GM21825 (cell line): ENCODE measurements around the gene PIP5K1B.
A peak's percentile ranks its signal among the peaks of the same experiment; 100 is the strongest.
"Not testable (repeated sequence)": the region's sequence is repeated elsewhere in the genome, so short reads cannot be mapped to it uniquely, and the experiment has no call there.

Experiments
- ATAC-seq: cut with Tn5 transposase; IDR thresholded peaks from one replicate; pipeline ENCODE4 v1.9.1; 2021; ENCODE audit warnings: mild to moderate bottlenecking, moderate library complexity; ENCODE audit not compliant: unreplicated experiment

PIP5K1B gene

DNA sequence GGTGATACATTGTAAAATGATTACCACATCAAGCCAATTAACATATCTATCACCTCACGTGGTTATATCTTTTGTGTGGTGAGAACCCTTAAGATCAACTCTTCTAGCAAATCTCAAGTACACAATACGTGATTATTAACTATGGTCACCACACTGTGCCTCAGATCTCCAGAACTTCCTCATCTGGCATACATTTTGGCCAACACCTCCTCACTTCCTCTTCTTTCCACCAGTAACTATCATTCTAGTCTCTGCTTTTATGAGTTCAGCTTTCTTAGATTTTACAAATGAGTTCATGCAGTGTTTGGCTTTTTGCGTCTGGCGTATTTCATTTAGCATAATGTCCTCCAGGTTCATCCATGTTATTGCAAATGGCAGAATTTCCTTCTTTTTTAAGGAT lies 273.0 kb downstream of the PIP5K1B start:
- no peak for ATAC-seq

DNA sequence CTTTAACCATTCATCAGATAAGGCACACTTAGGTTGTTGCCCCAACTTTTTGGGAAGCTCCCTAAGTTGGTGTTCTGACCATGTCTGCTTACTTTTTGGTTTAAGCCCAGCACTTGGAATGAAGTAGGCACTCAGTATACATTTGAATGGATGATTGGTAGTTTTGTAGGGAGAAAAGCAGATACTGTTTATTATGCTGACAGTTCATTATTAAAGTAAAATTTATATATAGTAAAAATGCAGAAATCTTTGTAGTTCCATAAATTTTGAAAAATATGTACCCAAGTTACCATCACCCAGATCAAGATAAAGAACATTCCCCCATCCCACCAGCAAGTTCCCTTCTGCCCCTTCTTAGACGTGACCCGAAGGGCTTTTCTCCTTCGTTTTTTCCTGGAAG lies 273.5 kb downstream of the PIP5K1B start:
- no peak for ATAC-seq

DNA sequence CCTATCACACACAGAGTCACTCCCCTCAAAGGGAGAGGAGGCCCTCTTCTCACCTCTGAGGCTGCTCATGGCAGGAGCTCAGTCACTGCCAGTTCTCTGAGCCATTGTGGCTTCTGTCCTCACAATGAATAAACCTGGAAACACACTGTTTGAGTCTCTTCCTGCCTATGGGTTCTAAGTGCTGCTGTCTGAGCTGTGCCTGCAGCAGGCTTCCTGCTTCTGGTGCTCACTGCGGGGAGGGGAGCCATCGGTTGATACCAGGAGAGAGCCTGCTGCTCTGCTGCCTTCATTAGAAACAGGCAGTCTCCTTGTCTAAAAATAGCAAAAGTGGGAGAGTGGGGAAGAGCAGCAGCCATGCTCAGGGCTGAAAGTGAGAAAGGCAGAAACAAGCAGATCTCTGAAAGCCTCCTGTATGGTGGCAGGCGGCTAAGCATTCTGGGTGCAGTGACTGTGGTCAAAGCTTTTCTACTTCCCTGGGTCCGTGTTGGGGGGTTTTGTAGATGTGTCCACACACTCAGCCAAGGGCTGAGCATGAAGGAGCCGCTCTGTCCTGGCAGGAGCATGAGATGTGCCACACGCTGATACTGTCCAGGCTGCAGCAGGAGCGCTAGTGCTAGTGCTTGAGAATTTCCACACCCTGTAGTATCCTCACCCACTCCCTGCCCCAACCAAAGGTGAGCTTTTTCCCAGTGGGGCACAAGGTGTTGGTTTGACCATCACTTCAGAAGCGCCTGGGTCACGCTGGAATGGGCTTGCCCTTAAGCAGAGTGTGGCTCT lies 274.7 kb downstream of the PIP5K1B start:
- ATAC-seq: no peak

DNA sequence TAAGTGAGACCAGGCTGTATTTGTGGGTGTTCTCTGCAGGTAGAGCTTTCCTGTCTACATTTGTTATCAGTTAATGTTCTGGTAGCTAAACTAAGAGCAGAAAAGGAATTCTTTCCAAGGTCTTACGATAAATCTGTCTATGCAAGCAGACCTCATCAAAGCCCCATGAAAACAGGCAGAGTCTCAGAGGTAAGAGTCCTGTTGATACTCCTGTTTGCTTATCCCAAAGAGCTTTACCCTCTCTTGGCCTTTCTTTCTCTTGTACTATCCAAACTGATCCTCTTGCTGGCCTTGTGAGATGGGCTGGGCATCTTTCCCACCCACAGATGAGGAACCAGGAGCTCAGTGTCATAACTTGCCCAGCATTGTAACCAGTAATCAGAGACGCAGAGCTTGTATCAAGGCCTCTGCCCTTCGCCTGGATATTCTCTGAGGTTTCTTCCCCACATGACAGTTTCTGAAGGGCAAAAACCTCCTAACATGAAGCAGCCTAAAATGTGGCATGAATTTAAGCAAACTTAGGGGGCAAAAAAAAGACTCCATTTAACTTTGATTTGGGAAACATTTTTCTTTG lies 275.4 kb downstream of the PIP5K1B start:
- ATAC-seq: no peak

DNA sequence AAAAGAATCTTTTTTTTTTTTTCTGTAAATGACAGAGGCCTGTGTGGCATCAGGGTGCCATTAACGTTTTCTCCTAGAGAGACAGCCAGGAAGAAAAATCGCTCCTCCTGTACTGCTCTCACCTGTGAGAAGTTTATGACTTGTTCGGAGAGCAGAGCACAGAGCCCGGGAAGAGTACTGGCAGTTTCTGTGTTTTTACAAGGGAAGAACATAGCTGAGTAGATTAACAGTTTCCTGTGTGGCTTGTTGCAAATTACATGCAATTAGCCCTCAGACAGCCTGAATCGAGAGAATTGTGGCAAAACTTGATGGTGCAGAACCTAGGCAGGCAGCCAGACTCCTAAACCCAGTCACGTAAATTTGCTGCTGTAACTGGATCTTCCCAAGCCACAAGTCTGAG lies 276.7 kb downstream of the PIP5K1B start:
- ATAC-seq: peak; percentile 48

DNA sequence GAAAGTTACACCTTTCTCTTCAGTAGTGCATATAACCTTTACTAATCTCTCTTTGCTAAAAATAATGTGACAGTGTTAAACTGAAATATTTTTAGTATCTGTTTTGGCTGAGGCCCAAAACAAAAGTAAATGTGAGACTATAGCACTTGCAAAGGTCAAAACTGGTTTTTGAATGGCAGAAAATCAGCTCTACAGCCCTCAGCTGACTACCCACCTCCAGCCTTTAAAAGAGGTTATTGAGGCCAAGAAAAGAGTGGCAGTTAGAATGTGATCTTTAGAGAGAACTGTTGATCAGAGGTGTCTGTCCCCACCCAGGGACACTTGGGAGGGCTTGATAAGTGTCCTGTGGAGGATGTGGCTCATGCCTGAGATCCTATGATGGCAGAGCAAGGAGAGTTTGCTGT lies 278.0 kb downstream of the PIP5K1B start:
- ATAC-seq: no peak

DNA sequence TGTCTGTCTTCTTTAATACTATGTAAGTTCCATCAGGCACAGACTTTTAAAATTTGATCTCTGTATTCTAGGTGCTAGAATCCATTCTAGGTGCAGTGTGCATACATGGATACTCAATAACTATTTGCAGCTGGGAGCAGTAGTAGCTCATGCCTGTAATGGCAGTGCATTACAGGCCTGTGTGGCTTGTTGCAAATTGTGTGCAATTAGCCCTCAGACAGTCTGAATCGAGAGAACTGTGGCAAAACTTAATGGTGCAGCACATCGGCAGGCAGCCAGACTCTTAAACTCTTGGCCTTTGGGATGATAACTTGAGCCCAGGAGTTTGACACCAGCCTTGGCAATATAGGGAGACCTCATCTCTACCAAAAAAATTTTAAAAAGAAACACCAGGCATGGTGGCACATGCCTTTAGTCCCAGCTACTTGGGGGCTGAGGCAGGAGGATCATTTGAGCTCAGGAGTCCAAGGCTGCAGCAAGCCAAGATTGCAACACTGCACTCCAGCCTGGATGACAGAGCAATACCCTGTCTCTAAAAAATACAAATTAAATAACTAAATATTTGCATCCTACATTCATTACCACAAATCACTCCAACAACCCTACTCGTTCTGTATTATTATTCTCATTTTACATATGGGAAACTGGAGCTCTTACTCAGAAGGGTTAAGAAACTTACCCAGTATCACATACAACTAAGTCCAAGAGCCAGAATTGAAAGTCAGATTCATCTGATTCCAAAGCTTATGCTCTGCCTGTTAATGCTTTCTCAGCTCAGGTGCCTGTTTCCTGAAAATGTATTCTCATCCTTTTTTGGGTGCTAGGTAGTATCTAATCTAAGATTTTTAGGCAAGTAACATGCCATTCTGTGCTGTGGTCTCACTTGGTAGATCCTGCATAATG lies 278.7 kb downstream of the PIP5K1B start:
- no peak for ATAC-seq

DNA sequence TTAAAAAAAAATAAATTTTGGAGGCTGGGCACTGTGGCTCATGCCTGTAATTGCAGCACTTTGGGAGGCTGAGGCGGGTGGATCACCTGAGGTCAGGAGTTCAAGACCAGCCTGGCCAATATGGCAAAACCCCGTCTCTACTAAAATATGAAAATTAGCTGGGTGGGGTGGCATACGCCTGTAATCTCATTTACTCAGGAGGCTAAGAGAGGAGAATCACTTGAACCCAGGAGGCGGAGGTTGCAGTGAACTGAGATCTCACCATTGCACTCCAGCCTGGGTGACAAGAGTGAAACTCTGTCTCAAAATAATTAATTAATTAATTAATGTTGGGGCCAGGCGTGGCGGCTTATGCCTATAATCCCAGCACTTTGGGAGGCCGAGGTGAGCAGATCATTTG lies 281.9 kb downstream of the PIP5K1B start:
- not testable (repeated sequence) for ATAC-seq

DNA sequence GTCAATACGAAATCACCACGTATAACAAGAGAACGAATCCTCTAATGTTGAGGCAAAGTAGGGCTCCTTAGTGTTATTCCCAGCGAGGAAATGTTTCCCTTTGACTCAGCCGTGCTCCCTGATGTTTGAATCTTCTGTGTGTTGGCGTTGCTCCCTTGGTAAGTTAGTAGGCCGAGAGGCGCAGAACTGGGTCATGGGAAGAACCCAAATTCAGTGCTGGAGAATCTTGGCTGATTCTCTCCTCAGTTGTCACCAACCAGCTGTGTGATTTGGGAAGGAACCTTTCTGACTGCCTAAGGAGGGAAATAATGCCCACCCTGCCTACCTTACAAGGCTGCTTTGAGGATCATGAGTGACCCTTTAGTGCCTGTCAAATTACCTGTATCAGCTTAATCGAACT lies 286.4 kb downstream of the PIP5K1B start:
- no peak for ATAC-seq

DNA sequence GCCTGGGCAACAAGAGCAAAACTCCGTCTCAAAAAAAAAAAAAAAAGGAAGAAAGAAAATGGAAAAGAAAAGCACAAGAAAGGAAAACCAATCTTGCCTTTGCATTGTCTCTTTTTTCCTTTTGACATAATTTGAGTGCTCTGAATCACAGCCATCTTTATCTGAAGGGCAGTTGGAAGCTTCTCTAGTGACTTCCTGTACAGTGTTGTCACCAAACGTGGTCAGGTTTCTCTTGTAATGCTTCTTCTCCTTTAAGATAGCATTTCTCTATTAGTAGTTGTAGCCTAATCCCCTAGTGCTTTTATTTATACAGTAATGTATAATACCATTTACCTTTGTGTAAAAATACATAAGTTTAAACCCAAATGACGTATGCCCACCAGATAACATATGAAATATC lies 290.7 kb downstream of the PIP5K1B start:
- no peak for ATAC-seq

DNA sequence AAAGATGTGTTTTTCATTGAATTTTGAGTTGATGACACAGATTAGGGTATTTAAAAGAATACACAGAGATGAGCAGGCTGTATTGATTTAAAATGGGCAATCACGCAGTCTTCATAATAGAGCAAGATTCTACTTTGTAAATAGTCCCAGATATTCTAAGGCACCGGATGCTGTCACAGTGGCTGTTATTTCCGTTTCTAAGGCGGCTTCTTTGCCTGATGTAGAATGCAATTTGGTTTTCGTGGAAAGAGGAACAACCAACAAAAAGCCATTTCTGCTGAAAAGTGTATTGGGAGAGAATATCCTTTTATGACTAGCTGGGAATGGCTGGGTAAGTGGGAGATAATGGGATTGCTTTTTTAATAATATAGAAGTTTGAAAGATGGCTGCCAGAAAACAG lies 291.4 kb downstream of the PIP5K1B start:
- no peak for ATAC-seq

DNA sequence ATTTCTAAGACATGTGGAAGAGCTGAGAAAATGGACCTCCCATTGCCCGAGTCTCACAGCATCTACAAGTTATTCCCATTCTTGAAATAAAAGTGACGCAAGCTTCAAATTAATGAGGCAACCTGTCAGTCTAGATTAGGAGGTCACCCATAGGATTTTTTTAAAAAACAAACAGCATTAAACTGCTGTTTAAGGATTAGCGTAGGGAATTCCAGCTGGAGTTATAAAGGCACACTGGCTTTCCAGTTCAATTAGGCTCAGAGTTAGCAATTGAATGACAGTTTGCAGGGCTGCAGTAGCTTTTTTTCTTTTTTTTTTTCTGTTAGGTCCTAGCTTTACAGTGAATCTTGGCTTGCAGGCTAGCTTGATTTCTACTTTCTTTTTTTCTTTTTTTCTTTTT lies 292.6 kb downstream of the PIP5K1B start:
- no peak for ATAC-seq

DNA sequence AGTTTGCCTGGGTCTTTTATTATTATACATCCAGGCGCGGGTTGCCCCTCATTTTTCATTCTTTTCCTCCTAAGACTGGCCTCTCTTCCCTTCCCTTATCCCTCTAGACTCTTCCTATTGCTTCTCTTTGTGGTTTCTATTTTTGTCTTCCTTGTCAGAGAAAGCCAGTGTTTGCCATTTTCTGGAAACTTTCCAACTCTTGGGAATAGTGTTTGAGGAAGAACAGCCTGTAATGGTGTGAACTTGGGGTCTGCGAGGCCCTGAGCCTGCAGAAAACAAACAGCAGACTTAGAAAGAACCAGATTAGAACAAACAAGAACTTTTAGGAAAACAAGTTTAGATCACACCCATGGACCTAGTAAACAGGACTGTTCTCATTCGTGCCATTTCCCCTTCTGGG lies 293.3 kb downstream of the PIP5K1B start:
- no peak for ATAC-seq

DNA sequence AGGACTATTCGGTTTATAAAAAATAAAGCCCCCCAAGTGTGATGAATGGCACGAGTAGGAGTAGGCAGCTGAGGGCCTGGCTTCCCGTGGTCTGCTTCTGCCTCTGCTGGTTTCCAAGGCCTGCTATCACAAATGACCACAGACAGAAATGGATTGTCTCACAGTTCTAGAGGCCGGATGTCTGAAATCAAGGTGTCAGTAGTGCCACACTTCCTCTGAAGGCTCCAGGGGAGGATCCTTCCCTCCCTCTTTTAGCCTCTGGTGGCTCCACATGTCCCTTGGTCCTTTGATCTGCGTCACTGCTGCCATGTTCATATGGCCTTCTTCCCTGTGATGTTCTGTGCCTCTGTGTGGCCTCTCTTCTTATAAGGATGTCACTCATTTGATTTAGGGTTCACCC lies 293.8 kb downstream of the PIP5K1B start:
- ATAC-seq: no peak

DNA sequence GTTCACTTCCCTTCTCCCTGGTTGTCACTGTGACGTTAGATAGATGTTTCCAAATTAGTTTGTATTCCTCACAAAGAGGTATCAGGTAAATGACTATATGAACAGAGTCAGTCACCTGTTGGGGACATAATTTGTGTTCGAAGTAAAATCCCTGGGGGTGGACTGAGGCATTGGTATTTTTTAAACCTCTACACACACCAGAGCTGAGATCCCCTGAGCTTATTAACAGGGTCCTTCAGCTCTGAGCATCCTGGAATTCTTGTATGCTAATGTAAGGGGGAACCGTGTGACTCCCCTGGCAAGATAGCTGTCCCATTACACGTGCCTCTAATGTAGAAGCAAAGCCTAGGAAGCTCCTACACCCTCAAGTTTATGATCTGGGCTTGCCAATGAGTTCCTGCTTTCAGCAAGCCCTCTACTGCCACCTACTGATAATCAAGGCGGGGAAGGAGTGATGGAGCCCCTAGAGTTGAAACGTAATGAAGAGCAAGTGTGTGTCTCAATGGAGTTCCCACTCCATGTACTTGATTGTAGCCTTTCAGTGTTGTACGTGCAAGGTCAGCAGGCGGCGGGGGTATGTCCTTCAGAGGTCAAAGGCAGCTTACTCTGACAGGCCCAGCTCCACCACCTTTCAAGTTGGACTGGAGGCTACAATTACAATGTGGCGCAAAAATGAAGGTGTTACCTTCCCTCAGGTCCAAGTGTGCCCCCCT lies 294.5 kb downstream of the PIP5K1B start:
- peak; percentile 81 for ATAC-seq

DNA sequence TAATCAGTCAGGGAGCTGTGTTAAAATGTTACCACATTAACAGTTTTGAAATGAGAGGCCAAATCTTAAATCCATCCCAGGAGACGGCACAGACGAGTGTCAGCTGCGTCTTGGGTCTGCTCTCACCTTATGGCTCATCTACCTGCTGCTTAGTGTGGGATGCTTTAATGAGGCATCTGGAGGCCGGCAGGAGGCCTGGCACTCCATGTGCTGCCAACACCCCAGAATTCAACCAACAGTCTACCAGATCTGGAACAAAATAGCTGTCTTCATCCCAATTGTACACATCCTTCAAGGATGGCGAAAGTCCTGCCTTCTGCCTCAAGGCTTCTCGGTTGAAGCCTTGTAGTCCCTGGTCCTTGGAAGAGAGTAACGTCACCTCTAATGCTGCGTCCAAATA lies 296.9 kb downstream of the PIP5K1B start:
- no peak for ATAC-seq

DNA sequence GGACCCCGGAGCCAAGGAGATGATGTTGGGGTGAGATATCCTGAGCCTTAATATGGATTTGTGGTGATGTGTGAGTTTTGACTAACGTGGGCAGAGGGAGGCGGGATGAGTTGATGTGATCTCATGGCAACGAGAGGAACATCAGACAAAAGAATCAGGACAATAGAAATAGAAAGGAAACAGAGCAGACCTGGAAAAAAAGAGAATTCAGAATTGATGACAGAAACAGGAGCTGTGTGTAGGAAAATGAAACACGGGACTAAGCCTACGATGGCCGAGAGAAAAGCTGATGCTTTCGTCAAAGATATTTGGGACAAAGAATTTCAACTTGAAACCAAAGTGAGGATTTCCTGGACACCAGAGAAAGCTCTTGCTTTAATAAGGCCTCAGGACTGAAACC lies 298.0 kb downstream of the PIP5K1B start:
- no peak for ATAC-seq

DNA sequence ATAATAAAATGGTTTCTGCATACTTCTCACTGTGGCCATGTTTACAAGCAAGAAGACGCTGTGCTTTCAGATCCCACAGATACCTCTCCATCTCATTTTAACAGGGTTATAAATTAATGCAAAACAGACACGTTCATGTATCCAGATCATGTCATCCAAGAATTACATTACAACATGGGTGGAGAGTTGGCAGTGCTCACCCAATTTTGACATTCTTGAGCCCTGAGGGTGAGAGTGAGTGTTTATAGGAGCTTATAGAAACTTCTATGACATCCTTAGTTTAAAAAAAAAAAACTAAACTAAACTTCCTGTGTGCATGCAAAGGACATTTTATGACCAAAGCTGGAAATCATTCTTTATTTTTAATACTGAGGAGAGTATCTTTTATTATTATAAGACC lies 299.8 kb downstream of the PIP5K1B start:
- ATAC-seq: no peak

DNA sequence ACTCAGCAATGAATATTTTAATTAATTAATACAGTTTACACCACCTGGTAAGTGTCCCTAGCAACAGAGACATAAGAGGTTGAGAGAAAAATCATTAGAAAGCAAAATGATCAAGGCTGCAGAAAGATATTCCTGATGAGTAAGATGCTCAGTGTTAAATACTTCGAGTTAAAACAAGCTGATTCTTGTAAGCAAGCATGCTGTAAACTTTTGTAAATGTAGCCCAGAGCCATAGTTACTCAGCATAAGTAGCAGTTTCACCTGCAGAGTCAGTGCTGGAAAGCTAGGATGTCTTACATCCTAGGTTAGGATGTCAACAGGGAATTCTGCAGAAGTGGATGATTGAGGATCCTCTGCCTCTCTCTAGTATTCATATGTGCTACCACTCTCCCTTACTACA lies 304.7 kb downstream of the PIP5K1B start:
- ATAC-seq: no peak

DNA sequence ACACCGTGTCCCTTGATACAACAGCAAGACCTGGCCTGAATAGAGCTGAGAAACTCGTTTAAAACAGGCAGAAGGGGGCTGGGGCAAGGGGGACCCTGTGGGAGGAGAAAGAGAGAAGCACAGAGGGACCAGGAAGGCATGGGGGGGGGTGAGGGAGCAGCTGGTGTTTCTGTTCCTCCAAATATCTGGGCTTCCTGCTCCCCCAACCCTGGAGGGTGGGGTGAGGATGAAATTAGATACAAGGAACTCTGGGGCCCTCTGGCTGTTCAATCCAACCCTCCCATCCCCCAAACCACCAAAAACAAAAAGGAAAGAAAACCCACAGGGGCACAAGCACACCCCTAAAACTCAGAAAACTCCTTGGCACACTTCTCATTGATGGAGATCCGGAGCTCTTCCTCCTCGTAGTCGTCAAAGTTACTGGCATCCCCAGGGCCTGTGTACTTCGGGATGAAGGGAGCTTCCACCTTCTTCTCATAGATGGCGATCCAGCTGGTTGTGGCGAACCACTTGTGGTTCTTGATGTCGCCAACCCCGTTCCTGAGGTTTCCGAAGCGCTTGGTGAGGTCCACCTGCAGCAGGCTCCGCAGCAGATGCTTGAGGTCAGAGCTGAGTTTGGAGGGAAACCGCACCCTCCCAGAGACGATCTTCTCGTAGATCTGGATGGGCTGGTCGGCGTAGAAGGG lies 307.8 kb downstream of the PIP5K1B start:
- no peak for ATAC-seq

DNA sequence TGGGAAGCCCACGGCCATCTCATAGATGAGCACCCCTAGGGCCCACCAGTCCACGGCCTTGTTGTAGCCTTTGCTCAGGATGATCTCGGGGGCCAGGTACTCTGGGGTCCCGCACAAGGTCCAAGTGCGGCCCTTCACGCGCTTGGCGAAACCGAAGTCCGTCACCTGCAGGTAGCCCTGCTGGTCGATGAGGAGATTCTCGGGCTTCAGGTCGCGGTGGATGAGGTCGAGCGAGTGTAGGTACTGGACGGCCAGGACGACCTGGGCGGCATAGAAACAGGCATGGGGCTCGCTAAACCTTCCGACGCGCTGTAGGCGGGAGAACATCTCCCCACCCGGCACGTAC lies 308.3 kb downstream of the PIP5K1B start:
- ATAC-seq: no peak
